ENCODE measurements around the gene PTAFR.
A peak's percentile ranks its signal among the peaks of the same experiment; 100 is the strongest.

The PTAFR gene

GRCh38 chr1:28171246-28171645 lies 5.2 kb downstream of the PTAFR start:
- Histone ChIP-seq H3F3A (ENCODE audit: insufficient read depth, low read length) (peaks cover 4% of the 10 kb centered on the region), H3K9me3 (ENCODE audit: low read length) (no peaks in the 10 kb centered on the region), H3K27ac (ENCODE audit: low read depth, low read length, poor library complexity, severe bottlenecking) (peak overlapping the region; percentile 97), H3K4me1 (ENCODE audit: insufficient read depth, low read length, severe bottlenecking) (peaks cover 69% of the 10 kb centered on the region), H3K4me3 (ENCODE audit: low read depth, low read length, poor library complexity, severe bottlenecking) (no peak overlapping the region), H3K36me3 (ENCODE audit: insufficient read depth, low read length) (no peaks in the 10 kb centered on the region), H3K27me3 (ENCODE audit: insufficient read depth, low read length) (no peaks in the 10 kb centered on the region), H3K79me2 (ENCODE audit: insufficient read depth, low read length) (no peaks in the 10 kb centered on the region), H4K20me1 (ENCODE audit: insufficient read depth, low read length) (no peaks in the 10 kb centered on the region), H2AFZ (ENCODE audit: low read length) (no peak overlapping the region), H3K4me2 (ENCODE audit: low read length) (no peak overlapping the region; the same call in 1 of the 2 replicates), H3K9me2 (ENCODE audit: low read depth, low read length) (no peaks in the 10 kb centered on the region), H3K9ac (ENCODE audit: low read length) (no peak overlapping the region; the same call in 1 of the 2 replicates)
- TF ChIP-seq EZH2 (IDR thresholded peaks at IDR 0.05; ENCODE audit: borderline replicate concordance, low read length) (no peak), CTCF (IDR thresholded peaks at IDR 0.05; ENCODE audit: low read length) (no peak)

- no peaks in the 10 kb centered on the region for H4K20me1 ChIP-seq (ENCODE audit: insufficient read depth, low read length)
- H3K79me2 ChIP-seq (ENCODE audit: insufficient read depth, low read length), result no peaks in the 10 kb centered on the region
- TF ChIP-seq CTCF (IDR thresholded peaks at IDR 0.05; ENCODE audit: low read length), result no peak
- TF ChIP-seq EZH2 (IDR thresholded peaks at IDR 0.05; ENCODE audit: borderline replicate concordance, low read length), result no peak
- peak overlapping the region; percentile 82 for H3K27ac ChIP-seq (ENCODE audit: low read depth, low read length, poor library complexity, severe bottlenecking)
- no peaks in the 10 kb centered on the region for H3K9me3 ChIP-seq (ENCODE audit: low read length)
- no peaks in the 10 kb centered on the region for H3K36me3 ChIP-seq (ENCODE audit: insufficient read depth, low read length)
- H3K9me2 ChIP-seq (ENCODE audit: low read depth, low read length), result no peaks in the 10 kb centered on the region
- no peak overlapping the region for H3K4me3 ChIP-seq (ENCODE audit: low read depth, low read length, poor library complexity, severe bottlenecking)
- peaks cover 58% of the 10 kb centered on the region for H3K4me1 ChIP-seq (ENCODE audit: insufficient read depth, low read length, severe bottlenecking)
- no peak overlapping the region for H3K4me2 ChIP-seq (ENCODE audit: low read length)
- H3K27me3 ChIP-seq (ENCODE audit: insufficient read depth, low read length), result no peaks in the 10 kb centered on the region
- H2AFZ ChIP-seq (ENCODE audit: low read length), result no peak overlapping the region
- H3K9ac ChIP-seq (ENCODE audit: low read length), result no peak overlapping the region
- peaks cover 4% of the 10 kb centered on the region for H3F3A ChIP-seq (ENCODE audit: insufficient read depth, low read length)
Measured at GRCh38 chr1:28170001-28170596, 6.4 kb downstream of the PTAFR start.

DNA sequence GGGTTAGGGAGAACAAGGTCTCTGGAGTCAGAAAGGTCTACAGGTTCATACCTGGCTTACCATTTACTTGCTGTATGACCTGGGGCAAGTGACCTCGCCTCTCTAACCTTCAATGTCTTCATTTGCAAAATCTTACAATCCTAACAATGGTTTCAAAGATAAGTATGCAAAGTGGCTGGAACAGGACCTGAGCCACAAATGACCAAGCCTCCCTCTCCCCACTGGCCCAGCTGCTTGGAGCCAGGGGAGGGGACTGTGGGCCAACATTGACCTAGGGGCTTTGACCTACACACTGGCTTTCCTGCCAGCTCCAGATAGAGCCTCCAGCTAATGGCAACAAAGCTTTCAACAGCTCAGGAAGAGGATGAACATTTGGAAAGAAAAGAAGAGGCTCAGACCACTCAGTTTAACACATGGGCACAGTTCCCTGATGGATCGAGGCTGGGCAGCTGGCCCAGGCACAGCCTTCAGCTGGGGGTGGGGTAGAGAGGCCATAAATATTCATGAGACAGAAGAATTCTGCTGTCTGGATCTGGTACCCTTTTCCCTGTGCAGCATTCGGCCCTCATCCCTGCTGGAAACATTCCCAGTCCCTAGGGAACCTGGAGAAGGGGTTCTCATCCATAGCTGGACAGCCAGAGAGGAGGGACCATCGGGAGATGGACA lies 12.9 kb downstream of the PTAFR start:
- no peak overlapping the region for H3K4me2 ChIP-seq (ENCODE audit: low read length)
- no peaks in the 10 kb centered on the region for H3K9me3 ChIP-seq (ENCODE audit: low read length)
- H3K9me2 ChIP-seq (ENCODE audit: low read depth, low read length), result no peaks in the 10 kb centered on the region
- no peaks in the 10 kb centered on the region for H4K20me1 ChIP-seq (ENCODE audit: insufficient read depth, low read length)
- no peaks in the 10 kb centered on the region for H3K36me3 ChIP-seq (ENCODE audit: insufficient read depth, low read length)
- TF ChIP-seq EZH2 (IDR thresholded peaks at IDR 0.05; ENCODE audit: borderline replicate concordance, low read length) (no peak), CTCF (IDR thresholded peaks at IDR 0.05; ENCODE audit: low read length) (no peak)
- H3K79me2 ChIP-seq (ENCODE audit: insufficient read depth, low read length), result no peaks in the 10 kb centered on the region
- no peak overlapping the region for H3K4me3 ChIP-seq (ENCODE audit: low read depth, low read length, poor library complexity, severe bottlenecking)
- H3K27ac ChIP-seq (ENCODE audit: low read depth, low read length, poor library complexity, severe bottlenecking), result no peak overlapping the region
- H2AFZ ChIP-seq (ENCODE audit: low read length), result no peak overlapping the region
- H3F3A ChIP-seq (ENCODE audit: insufficient read depth, low read length), result no peaks in the 10 kb centered on the region
- no peaks in the 10 kb centered on the region for H3K27me3 ChIP-seq (ENCODE audit: insufficient read depth, low read length)
- H3K4me1 ChIP-seq (ENCODE audit: insufficient read depth, low read length, severe bottlenecking), result peaks cover 5% of the 10 kb centered on the region
- H3K9ac ChIP-seq (ENCODE audit: low read length), result no peak overlapping the region
